Esophagus muscularis mucosa (tissue), 4 donors: ENCODE results near the gene AOAH. TPM values are rescaled to one million over a fixed set of nuclear protein-coding genes. Genes with fewer than 3 reads are reported as not detected.

ENCODE experiments used
- DNase-seq: peaks from one replicate; pipeline ENCODE4 v3.0.0-alpha.2; 2017; ENCODE audit errors: extremely low spot score
- H3K27ac ChIP-seq, 4 donors: fragments of 200-600 bp; sonication (generic); replicated peaks in 1 of 4; 1 replicate in 3 of 4; 2 replicates in 1 of 4; pipeline ENCODE4 v1.5.1; 2016 to 2019; ENCODE audit warnings: mild to moderate bottlenecking in 1 of 4
- H3K27me3 ChIP-seq, 4 donors: fragments of 200-600 bp; sonication (generic); one replicate each; pipeline versions ENCODE4 v1.5.1 to v1.6.0; 2016 to 2019
- H3K36me3 ChIP-seq, 4 donors: fragments of 200-600 bp; sonication (generic); one replicate each; pipeline ENCODE4 v1.5.1; 2016 to 2019
- H3K4me1 ChIP-seq, 4 donors: fragments of 200-600 bp; sonication (generic); one replicate each; pipeline ENCODE4 v1.5.1; 2016 to 2019
- H3K4me3 ChIP-seq, 4 donors: fragments of 200-600 bp; sonication (generic); 1 replicate in 2 of 4; 2 replicates in 2 of 4; pipeline ENCODE4 v1.5.1; 2016 to 2019; ENCODE audit warnings: mild to moderate bottlenecking in 4 of 4, moderate library complexity in 1 of 4
- H3K9me3 ChIP-seq, 4 donors: fragments of 200-600 bp; sonication (generic); 1 replicate in 3 of 4; 2 replicates in 1 of 4; pipeline ENCODE4 v1.5.1; 2016 to 2019
- CTCF ChIP-seq, 3 experiments: fragments of 200-600 bp in 2 of 3; fragments of 450-650 bp in 1 of 3; sonication (generic) in 2 of 3; IDR thresholded peaks; one replicate each; pipeline ENCODE4 v1.5.1; 2017 to 2019; ENCODE audit warnings: antibody characterized with exemption in 3 of 3, mild to moderate bottlenecking in 2 of 3, moderate library complexity in 1 of 3
- EP300 ChIP-seq: sonication (generic); formaldehyde crosslinking; IDR thresholded peaks from one replicate; pipeline ENCODE4 v1.6.1; 2017; ENCODE audit warnings: antibody characterized with exemption
- POLR2A ChIP-seq: fragments of 450-650 bp; IDR thresholded peaks from one replicate; pipeline ENCODE4 v1.6.1; 2017; ENCODE audit warnings: antibody characterized with exemption, moderate library complexity, mild to moderate bottlenecking, low read depth
- POLR2AphosphoS5 ChIP-seq, 2 donors: sonication (generic); formaldehyde crosslinking; IDR thresholded peaks; one replicate each; pipeline ENCODE4 v1.6.1; 2017; ENCODE audit warnings: antibody characterized with exemption in 2 of 2
- WGBS: methylation state at CpG from one replicate; pipeline ENCODE4 v1.1.5; 2018; 5-methylcytosine and 5-hydroxymethylcytosine counted together
- intact Hi-C: fragments of 100-400 bp; cut with DNase I; formaldehyde crosslinking; loops from one replicate; pipeline ENCODE4 v1.15.1; 2023
- total RNA-seq, 4 donors: library from RNA; depleted of rRNA; stranded (reverse); fragments of >200 nt; gene quantifications; one replicate each; pipeline versions ENCODE4 v1.1.0 to v1.2.1, GENCODE V29; 2016

Gene AOAH
- total RNA-seq, 4 donors from 2014 or later, result 2.0 to 16.1 (median 4.5) TPM

DNA sequence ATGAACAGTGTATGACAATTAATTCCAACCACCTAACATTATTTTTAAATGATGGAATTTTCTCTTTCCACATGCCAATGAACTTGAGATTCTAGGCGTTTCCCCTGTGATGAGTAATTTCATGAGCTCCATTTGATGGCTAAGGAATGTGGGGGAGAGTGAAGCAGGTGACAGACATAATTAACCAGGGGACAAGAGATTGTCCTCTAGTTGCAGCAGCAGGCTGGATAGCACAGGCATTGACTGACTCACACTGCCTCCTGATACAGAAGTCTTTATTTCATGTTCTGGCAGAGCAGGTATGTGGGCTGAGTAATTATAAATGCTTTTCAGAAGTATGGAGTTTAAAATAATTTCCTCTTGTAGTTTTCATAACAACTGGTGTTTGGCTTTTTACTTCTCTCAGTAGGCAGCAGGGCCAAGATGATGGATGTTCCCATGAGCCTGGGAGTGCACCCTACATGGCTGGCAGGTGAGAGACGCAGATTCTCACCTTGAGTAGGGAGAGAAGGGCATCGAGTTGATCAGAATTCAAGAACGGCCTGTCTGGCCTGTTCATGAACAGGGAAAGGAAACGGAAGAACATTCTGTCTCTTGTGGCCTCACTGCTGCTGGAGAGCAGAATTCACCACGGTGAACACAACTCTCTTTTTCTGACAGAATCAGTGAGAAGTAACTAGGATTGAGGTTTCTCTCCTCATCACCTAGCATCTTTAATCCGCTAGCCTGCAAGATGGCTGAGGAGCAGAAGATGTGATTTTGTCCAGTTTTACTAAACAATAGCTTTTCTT lies 118.8 kb downstream of the AOAH start:
- Histone ChIP-seq H3K4me3 (no peak overlapping the region), H3K9me3 (no peaks in the 10 kb centered on the region), H3K27me3 (peaks cover 0 to 13% (median 0%) of the 10 kb centered on the region in 4 donors), H3K27ac (no peak overlapping the region), H3K36me3 (no peaks in the 10 kb centered on the region), H3K4me1 (no peaks in the 10 kb centered on the region)
- no peak for TF ChIP-seq EP300
- no peak for TF ChIP-seq POLR2AphosphoS5 (IDR thresholded peaks at IDR 0.05)
- no peak for TF ChIP-seq POLR2A
- no peak for TF ChIP-seq CTCF (IDR thresholded peaks at IDR 0.05)
- 66% methylated on average over 7 of the region's 7 CpGs for WGBS
- DNase-seq, result no peak
- intact Hi-C loops, result no loop called here

GRCh38 chr7:36604806-36605205 lies 119.5 kb downstream of the AOAH start:
- 82% methylated on average over 3 of the region's 3 CpGs for WGBS
- Histone ChIP-seq H3K4me1 (no peaks in the 10 kb centered on the region), H3K36me3 (no peaks in the 10 kb centered on the region), H3K27ac (no peak overlapping the region), H3K27me3 (peaks cover 0 to 13% (median 0%) of the 10 kb centered on the region in 4 donors), H3K9me3 (no peaks in the 10 kb centered on the region), H3K4me3 (no peak overlapping the region)
- no peak for TF ChIP-seq CTCF (IDR thresholded peaks at IDR 0.05)
- no peak for TF ChIP-seq POLR2A
- no peak for TF ChIP-seq POLR2AphosphoS5 (IDR thresholded peaks at IDR 0.05)
- no peak for TF ChIP-seq EP300
- intact Hi-C loops, result no loop called here
- no peak for DNase-seq

DNA sequence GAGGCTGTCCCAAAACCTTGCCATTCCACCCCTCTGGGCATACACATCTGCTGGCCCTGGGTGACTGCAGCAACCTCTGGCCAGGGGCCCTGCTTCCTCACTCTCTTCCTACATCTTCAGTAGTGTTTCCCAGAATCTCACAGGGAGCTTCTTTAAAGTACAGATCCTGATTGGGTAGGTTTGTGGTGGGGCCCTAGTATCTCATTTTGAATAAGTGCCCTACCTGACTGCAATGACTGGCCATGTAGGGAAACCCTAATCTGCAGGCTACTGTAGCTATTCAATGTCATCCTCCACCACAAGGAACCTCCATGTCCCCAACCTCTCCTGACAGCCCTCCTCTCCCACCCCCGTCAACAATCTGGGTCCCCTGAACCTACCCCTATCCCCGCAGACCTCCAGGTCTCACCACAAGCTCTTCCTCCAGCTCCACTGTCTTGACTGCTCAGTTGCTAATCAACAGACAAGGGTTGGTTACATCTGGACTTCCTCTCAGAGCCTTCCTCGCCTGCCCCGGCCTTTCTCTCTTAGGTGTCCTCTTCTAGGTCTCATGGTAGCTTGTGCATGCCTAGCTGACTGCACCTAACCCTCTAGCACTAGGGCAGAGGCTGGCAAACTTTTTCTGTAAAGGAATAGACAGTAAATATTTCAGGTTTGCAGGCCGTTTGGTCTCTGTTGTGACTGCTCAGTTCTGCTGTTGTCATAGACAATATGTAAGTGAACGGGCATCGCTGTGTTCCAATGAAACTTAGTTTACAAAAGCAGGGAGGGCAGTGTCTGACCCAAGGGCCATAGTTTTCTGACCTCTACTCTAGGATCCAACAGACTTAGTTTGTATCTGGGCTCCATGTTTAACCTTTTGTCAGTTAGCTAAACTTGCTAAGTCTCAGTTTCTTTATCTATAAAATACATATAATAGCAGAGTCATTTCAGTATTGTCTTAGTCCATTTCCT lies 121.1 kb downstream of the AOAH start:
- Histone ChIP-seq H3K4me3 (no peak overlapping the region), H3K9me3 (no peaks in the 10 kb centered on the region), H3K27ac (no peak overlapping the region), H3K27me3 (peaks cover 0 to 13% (median 0%) of the 10 kb centered on the region in 4 donors), H3K36me3 (no peaks in the 10 kb centered on the region), H3K4me1 (no peaks in the 10 kb centered on the region)
- intact Hi-C loops, result no loop called here
- peak; percentile 57 for DNase-seq
- 81% methylated on average over 7 of the region's 7 CpGs for WGBS
- no peak for TF ChIP-seq CTCF (IDR thresholded peaks at IDR 0.05)
- no peak for TF ChIP-seq POLR2A
- no peak for TF ChIP-seq POLR2AphosphoS5 (IDR thresholded peaks at IDR 0.05)
- no peak for TF ChIP-seq EP300

GRCh38 chr7:36602511-36602910 lies 121.8 kb downstream of the AOAH start:
- Histone ChIP-seq H3K4me1 (no peaks in the 10 kb centered on the region), H3K9me3 (no peaks in the 10 kb centered on the region), H3K27me3 (peaks cover 0 to 7% (median 0%) of the 10 kb centered on the region in 4 donors), H3K36me3 (no peaks in the 10 kb centered on the region), H3K4me3 (no peak overlapping the region), H3K27ac (no peak overlapping the region)
- peak; percentile 3 for DNase-seq
- TF ChIP-seq CTCF (IDR thresholded peaks at IDR 0.05), result no peak
- no peak for TF ChIP-seq POLR2AphosphoS5 (IDR thresholded peaks at IDR 0.05)
- TF ChIP-seq POLR2A, result no peak
- TF ChIP-seq EP300, result no peak
- 89% methylated on average over 3 of the region's 3 CpGs for WGBS
- intact Hi-C loops, result no loop called here
